DMS 273 (cell line): ENCODE measurements around the gene RNF112.

Experiments used
- DNase-seq: peaks from one replicate; lab custom pipeline; 2025; ENCODE audit not compliant: unreplicated experiment; lab: John Stamatoyannopoulos, UW

The RNF112 gene

DNA sequence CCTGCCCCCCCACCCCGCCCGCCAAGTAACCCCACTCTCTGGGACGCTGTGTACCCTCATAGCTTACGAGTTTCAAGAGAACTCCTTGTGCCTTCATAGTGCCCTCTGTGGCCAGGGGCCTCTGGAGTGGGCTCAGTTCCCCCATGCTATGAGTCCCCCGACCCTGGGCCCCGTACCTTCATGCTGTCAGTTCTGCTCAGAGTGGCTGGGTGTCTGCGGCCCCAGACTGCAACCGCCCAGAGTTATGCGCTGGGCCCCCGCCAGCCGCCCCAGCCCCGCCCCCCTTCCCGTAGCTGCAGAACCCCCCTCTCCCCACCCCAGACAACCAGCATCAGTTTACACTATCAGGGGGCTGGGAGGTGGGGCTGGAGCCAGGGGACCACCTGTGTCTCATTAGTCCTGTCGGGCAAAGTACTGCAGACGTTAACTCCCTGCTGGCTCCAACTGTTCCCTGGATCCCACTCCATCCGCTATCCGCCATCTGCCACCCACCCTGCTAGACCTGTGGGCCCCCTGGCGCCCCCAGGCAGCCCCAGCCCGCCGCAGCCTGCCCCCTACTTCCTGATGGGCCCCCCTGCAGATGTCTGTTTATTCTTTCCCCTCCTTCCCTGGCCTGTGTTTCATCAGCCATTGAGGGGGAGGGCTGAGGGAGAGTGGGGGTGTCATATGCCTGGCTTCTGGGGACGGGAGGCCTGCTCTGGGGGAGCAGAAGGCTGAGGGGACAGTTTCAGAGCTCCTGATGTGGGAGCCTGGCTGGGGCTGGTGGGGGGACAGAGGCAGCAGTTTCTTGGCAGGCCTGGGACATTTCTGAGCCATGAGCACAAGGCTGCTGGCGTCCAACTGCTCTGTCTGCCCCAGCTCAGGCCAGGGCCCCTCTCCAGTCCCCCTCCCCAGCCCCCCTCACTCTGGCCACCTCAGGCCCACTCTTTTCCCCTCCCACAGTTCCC is 23.8 kb upstream of the RNF112 start, which contains the start of gene MFAP4:
TSS of gene MFAP4 (minus strand) at position 217 of the 947 bp plus-strand sequence. CDS start at position 182, 35 bp downstream.
- DNase-seq, result peak; percentile 97

DNA sequence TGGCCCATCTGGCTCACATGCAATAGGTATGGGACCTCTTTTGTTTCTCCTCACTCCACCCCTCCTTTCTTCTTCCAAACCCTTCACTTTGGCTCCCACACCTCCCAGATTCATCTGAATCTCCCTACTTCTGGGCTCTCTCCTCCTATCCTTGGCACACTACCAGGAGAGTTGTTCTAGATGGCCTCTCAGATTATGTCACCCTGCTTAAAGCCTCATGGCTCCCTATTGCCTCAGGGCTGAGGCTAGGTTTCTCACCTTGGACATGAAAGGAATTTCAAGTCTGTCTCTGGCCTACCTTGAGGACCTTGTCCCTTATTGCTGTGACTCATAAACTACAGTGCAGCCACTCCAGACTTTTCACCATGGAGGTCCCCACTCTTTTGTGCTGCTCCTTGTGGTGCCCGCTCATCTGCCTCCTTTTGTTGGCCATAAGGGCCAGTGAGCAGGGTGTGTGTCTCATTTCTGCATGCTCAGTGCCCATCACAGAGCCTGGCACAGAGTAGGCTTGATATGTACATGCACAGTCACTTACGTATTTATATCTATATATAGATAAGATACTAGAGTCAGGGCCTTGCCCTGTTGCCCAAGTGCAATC is 23.0 kb upstream of the RNF112 start:
- DNase-seq, result peak; percentile 93

GRCh38 chr17:19388791-19389785 is 21.9 kb upstream of the RNF112 start:
- DNase-seq, result peak; percentile 39

- no peak for DNase-seq
Observed at GRCh38 chr17:19390951-19391350, 20.1 kb upstream of the RNF112 start.

DNA sequence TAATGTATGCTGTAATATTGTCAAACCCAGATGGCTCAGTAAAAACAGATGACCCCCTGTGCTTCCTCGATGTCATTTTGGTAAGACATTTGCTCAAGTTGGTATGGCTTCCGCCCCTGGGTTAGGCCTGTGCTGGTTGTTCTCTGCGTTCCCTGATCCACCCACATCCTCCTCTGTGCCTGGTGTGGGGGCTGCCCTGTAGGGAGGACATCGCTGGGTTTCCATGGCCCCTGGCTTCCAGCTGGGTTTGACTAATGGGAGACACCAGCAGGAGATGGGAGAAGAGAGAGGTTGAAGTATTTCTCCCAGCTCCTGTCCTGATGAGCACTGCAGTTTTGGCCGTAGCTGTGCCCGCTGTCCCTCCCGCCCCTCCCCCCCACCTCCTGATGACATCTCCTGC is 19.6 kb upstream of the RNF112 start:
- DNase-seq, result no peak

- no peak for DNase-seq
Observed at GRCh38 chr17:19392303-19392702, 18.7 kb upstream of the RNF112 start.

DNA sequence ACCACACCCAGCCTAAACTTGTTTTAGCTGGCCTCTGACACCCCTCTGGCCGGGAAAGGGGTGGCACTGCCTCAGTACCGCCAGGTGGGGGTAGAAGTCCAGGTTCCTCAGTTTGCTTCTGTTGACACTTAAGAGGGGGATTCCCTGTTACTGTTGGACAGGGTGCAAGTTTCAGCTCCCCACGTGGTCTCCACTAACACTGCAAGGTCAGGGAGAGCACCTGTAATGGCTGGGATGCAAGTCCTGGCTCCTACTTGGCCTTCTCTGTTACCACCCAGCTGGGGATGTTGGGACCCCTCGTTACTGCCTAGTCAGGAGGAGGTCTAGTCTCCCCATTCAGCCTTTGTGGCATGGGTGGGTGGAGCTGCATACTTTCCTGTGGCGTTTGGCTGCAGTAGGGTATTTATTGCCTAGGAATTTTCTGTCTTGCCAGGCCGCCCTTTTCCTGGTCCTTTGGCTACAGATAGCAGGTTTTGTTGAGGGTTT is 13.4 kb upstream of the RNF112 start:
- DNase-seq, result no peak

DNA sequence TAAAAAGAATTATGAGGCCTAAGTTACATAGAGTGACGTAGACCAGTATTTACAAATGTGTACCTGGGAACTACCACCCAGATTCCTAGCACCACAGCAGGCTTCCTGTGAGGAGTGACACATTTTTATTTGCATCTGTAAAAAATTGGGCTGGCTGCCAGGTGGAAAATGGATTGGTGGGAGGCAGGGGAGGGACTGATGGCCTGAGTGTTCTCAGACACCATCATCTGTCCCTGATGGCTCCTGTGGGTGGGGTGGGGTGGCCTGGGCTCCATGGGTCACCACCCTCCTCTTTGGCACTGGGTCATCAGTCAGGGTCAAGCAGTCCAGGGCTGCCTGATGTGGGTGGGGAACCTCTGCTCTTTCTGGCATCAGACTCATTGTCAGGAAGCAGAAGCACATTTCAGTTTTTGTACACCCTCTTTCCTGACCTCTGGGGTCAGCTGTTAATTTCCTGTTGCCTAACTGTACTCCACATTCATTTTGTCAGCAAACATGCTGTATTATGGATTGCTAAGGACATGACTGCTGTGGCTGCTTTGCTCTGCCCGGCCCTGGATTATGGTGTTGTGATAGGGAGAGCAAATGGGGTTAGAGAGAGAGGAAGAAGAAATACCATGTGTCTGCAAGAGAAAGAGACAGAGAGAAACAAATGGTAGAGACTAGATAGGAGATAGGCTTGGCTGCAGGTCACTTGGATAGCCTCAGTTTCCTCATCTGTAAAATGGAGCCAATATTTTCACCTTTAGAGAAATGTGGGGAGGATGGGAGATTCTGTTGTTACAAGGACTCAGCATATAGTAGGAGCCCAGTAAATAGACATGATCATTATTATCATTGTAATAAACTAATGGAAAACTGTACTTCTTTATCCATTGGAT is 12.5 kb upstream of the RNF112 start:
- DNase-seq, result peak; percentile 48

DNA sequence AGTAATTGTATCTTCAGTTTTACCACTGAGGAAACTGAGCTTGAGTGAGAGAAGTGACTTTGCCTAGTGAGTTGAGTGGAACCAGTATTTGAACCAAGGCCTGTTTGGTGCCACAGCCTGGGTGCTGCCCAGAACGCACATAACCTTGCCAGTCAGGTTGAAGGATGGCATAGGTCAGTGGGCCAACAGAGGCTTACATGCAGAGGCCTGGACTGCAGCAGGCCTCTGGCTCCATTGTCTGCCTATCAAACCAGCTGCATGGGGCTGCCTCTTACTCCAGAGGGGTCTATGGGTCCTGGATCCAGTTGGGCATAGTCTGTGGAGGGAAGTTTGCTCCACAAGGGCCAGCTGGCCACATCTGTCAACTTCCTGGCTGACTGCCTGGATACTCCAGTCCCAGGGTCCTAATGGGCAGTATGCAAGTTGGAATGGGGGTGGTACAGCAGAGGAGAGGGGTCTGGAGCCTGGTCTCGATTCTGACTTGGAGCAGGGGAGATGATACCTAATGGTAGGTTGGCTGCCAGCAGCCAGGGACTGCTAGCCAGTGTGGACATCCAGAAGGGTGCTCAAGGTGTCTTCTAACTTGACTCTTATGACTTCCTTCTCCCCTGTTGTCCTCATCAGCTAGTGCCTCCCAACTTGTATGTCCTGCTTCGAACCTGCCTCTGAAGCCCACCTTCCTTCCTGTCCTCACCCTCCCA is 11.1 kb upstream of the RNF112 start:
- peak; percentile 29 for DNase-seq

GRCh38 chr17:19401321-19402010 is 9.6 kb upstream of the RNF112 start:
- DNase-seq, result no peak

- DNase-seq, result no peak
Observed at GRCh38 chr17:19402171-19402570, 8.9 kb upstream of the RNF112 start.

DNA sequence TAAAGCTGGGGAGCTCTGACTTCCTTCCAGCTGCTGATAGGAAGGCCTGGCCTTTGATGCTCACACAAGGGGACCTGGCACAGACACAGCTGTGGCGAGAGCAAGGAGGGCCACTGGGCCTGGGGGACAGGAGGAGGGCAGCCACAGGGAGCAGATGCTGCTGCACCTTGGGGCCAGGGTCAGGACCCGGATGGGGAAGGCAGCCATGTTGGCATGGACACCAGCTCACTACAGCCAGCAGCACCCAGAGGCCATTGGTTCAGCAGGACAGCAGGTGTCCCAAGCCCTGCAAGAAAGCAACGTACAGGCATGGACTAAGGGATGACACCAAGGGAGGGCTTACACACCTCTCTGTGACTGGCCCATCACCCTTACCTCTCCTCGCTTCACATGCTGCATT is 8.0 kb upstream of the RNF112 start:
- DNase-seq, result no peak

GRCh38 chr17:19404264-19404663 is 6.8 kb upstream of the RNF112 start:
- no peak for DNase-seq

DNA sequence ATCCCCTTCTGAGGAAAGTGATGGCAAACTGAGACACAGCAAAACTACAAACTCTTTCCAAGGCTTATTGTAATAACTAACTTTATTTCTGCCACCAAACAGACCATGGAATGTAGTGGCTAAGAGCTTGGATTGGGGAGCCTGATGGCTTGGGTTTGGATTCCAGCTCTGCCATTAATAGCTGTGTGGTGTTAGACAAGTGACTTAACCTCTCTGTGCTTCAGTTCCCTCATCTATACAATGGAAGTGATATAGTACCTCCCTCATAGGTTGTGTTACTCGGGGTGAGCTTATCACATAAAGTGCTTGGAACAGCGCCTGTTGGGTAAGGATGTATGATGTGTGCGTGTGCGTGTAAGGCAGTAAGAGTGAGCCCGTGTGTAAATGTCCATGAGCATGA is 5.9 kb upstream of the RNF112 start:
- no peak for DNase-seq

DNA sequence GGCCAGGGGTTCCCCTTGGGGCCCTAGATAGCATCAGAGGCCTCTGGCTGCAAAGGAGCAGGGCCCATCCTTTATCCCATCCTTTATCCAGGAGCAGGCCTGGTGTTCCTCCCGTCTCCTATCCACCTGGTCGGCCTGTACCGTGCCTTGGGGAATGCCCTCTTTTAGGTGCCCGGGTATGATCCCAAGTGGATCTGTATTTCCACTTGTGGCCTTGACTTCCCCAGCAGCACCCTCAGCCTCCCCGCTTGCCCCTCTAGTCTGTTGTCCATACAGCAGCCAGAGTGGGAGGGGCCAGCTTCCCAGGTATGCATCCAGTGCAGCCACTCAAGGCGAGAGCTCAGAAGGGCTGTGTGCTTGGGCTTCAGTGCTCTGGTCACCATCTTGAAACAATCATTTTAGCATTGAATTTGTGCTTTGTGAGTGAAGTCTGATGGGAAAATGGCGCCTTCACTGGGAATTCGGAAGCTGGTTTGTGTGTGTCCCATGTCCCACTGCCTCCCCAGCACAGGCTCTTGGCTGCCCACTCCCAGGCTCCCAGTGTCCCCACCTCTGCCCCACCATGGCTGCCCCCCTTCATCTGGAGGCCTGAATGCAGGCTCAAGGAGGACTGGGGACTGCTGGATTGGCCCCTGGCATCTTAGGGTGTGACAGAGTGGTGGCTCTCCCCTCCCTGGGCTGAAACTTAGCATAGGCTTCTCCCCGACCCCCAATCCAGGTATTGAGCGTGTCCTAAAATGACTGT is 3.3 kb upstream of the RNF112 start:
- no peak for DNase-seq

- no peak for DNase-seq
Observed at GRCh38 chr17:19408346-19408710, 2.7 kb upstream of the RNF112 start.

DNA sequence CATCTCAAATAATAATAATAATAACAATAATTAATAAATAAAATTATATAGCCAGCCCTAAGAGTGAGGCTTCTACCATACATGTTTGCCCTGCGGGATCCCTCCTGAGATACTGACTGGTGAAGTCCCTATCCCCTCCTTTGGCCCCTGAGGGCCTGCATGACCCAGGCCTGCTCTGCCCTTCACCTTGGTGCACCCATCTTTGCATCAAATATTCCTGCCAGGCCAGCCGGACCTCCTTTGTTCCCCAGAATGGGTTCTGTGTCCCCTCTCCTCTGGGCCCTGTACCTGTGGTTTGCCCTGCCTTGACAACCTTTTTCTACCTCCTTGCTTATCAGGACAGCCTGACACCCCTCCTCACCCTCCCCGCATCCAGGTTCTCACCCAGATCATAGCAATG is 2.0 kb upstream of the RNF112 start:
- no peak for DNase-seq

- peak; percentile 19 for DNase-seq
Observed at GRCh38 chr17:19409509-19409908, 1.5 kb upstream of the RNF112 start.
